Coronary artery (tissue), 2 donors: ENCODE data around the gene SDF2.
A peak's percentile ranks its signal among the peaks of the same experiment; 100 is the strongest.

Source experiments
- DNase-seq: peaks from one replicate; pipeline ENCODE4 v3.0.0-alpha.2; 2017; ENCODE audit warnings: low spot score
- H3K27ac ChIP-seq, 2 donors: fragments of 200-600 bp; sonication (generic); one replicate each; pipeline ENCODE4 v1.5.1; 2016 to 2019
- H3K4me3 ChIP-seq: fragments of 200-600 bp; sonication (generic); 2 replicates; pipeline ENCODE4 v1.5.1; 2016; ENCODE audit warnings: mild to moderate bottlenecking, moderate library complexity
- CTCF ChIP-seq: fragments of 200-600 bp; sonication (generic); IDR thresholded peaks from one replicate; pipeline ENCODE4 v1.5.1; 2019; ENCODE audit warnings: antibody characterized with exemption

The SDF2 gene

DNA sequence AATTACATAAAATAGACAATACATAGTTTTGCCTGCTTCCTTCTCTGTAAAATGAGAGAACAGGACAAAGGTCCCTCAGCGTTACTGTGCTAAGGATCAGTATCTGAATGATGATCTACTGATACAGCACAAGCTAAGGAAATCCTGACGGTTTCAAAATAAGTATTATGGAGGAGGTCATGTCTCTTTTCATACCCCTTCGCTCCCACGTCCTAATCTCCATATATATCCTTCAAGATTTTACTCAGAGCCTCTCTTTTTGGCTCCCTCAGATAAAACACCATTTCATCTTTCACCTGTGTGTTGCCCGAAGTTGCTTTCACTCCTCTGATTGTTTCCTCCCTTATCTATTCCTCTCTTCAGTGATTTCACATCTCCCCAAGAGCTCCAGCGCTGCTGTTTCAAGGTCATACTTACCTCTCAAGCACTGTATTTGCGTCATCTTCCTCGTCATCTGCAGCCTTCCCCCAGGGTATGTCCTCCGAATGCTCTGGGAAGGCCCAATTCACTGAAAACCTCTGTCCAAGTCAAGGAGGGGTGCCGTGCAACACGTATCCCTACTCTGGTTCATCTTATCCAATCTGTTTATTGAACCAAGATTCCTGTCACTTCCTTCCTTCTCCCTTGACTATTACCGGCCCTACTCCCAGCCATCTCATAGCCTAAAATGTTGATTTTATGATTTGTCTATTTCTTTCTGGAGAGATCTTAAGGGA lies 15.5 kb downstream of the SDF2 start:
- H3K27ac ChIP-seq, result peak overlapping the region; percentile 83 to 94
- no peak for TF ChIP-seq CTCF
- H3K4me3 ChIP-seq, result peak overlapping the region; percentile 95
- DNase-seq, result no peak

GRCh38 chr17:28645576-28645939 lies 16.1 kb downstream of the SDF2 start:
- Histone ChIP-seq H3K27ac (peak overlapping the region; percentile 83 to 94), H3K4me3 (peak overlapping the region; percentile 95)
- no peak for DNase-seq
- TF ChIP-seq CTCF, result no peak

DNA sequence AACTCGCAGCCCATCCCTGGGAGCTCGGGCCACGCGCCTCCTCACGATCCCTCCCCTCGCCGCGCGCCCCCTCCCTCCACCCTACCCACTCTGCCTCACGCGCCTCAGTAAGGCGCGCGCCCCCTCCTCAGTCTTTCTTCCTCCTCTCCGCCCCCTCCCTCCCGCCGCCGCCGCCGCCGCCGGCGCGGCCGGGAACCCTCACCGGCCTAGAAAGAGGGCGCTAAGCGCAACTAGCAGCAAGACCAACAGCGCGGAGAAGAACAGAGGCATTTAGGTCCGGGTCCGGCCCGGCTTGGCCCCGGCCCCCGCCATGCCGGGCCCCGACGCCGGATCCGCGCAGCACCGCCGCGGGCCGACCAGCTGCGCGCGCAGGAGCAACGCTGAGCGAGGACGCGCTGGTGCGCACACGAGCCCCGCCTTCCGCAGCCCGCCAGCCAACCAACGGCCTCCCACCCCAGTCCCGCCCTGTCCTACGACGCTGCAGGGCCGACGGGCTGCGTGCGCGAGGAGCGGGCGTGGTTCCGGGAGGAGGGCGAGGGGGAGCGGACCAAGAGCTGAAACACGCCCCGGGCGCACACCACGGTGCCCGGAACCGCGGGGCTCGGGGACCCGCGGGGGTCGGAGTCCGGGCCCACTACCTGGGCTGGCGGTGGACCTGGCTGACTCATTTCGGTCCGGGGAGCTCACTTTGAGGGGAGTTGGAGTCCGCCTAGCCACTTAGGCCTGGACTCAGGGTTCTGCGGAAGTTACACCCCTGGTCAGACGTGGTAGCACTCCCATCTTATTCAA lies 16.7 kb downstream of the SDF2 start, which contains the start of gene BLTP2:
BLTP2 (minus strand) TSS at position 372 of the 789 bp plus-strand sequence; CDS start at position 270, 102 bp downstream.
- no peak for TF ChIP-seq CTCF
- peak within 1 kb of the TSS; percentile 95 for H3K4me3 ChIP-seq
- peak within 1 kb of the TSS; percentile 83 to 94 for H3K27ac ChIP-seq
- peak; percentile 96 for DNase-seq

- Histone ChIP-seq H3K27ac (peak overlapping the region; percentile 83 to 94), H3K4me3 (peak overlapping the region; percentile 95)
- no peak for TF ChIP-seq CTCF
- no peak for DNase-seq
Observed at GRCh38 chr17:28643983-28644786, 17.5 kb downstream of the SDF2 start.

GRCh38 chr17:28641579-28641978 lies 20.1 kb downstream of the SDF2 start:
- Histone ChIP-seq H3K27ac (no peak overlapping the region), H3K4me3 (no peak overlapping the region)
- no peak for DNase-seq
- TF ChIP-seq CTCF, result no peak

- H3K27ac ChIP-seq, result no peak overlapping the region
- no peak for TF ChIP-seq CTCF
- DNase-seq, result no peak
- H3K4me3 ChIP-seq, result no peak overlapping the region
Observed at GRCh38 chr17:28635506-28635905, 26.2 kb downstream of the SDF2 start.
